Loucy (cell line): ENCODE results near the gene STN1.

Experiments used
- H2AFZ ChIP-seq: fragments of 200-600 bp; sonication (generic); 2 replicates; pipeline ENCODE4 v1.6.0; 2016; ENCODE audit warnings: antibody characterized with exemption, mild to moderate bottlenecking, low read length, moderate library complexity
- H3F3A ChIP-seq: fragments of 200-600 bp; 2 replicates; pipeline ENCODE4 v1.6.0; 2016; ENCODE audit warnings: antibody characterized with exemption, low read depth, mild to moderate bottlenecking
- H3K27me3 ChIP-seq: fragments of 200-600 bp; sonication (generic); 2 replicates; pipeline ENCODE4 v1.6.1; 2014; ENCODE audit warnings: low read length, mild to moderate bottlenecking; ENCODE audit not compliant: insufficient read depth, poor library complexity, severe bottlenecking
- H3K36me3 ChIP-seq: fragments of 200-600 bp; sonication (generic); 2 replicates; pipeline ENCODE4 v1.6.1; 2016; ENCODE audit warnings: low read length; ENCODE audit not compliant: insufficient read depth
- H3K4me1 ChIP-seq: fragments of 200-600 bp; sonication (generic); 2 replicates; pipeline ENCODE4 v1.5.1; 2014; ENCODE audit warnings: low read length, mild to moderate bottlenecking; ENCODE audit not compliant: insufficient read depth, poor library complexity, severe bottlenecking
- H3K4me2 ChIP-seq: fragments of 200-600 bp; sonication (generic); 2 replicates; pipeline ENCODE4 v1.6.0; 2014; ENCODE audit warnings: antibody characterized with exemption, low read length, low read depth, mild to moderate bottlenecking; ENCODE audit not compliant: poor library complexity, severe bottlenecking
- H3K4me3 ChIP-seq: fragments of 200-600 bp; sonication (generic); 2 replicates; pipeline ENCODE4 v1.5.1; 2014; ENCODE audit warnings: low read length, mild to moderate bottlenecking, mixed read lengths; ENCODE audit not compliant: poor library complexity, severe bottlenecking
- H3K79me2 ChIP-seq: fragments of 200-600 bp; sonication (generic); 2 replicates; pipeline ENCODE4 v1.6.1; 2014; ENCODE audit warnings: low read length; ENCODE audit not compliant: insufficient read depth
- H3K9ac ChIP-seq: fragments of 200-600 bp; sonication (generic); 2 replicates; pipeline ENCODE4 v1.6.0; 2014; ENCODE audit warnings: mild to moderate bottlenecking, low read depth, low read length, moderate library complexity; ENCODE audit not compliant: poor library complexity, severe bottlenecking
- H3K9me2 ChIP-seq: fragments of 200-600 bp; sonication (generic); replicated peaks from 2 replicates; pipeline ENCODE4 v1.6.1; 2016; ENCODE audit warnings: low read depth, low read length, mixed read lengths
- H3K9me3 ChIP-seq: fragments of 200-600 bp; sonication (generic); 2 replicates; pipeline ENCODE4 v1.6.1; 2014; ENCODE audit warnings: mild to moderate bottlenecking, antibody characterized with exemption, low read length, low read depth; ENCODE audit not compliant: insufficient read depth
- H4K20me1 ChIP-seq: fragments of 200-600 bp; sonication (generic); 2 replicates; pipeline ENCODE4 v1.6.0; 2014; ENCODE audit warnings: antibody characterized with exemption, low read length, mild to moderate bottlenecking; ENCODE audit not compliant: insufficient read depth, poor library complexity, severe bottlenecking
- CTCF ChIP-seq: fragments of 200-600 bp; sonication (generic); conservative IDR thresholded peaks from 2 replicates; pipeline ENCODE4 v1.5.1; 2014; ENCODE audit warnings: mild to moderate bottlenecking, antibody characterized with exemption, low read length
- EZH2phosphoT487 ChIP-seq: fragments of 200-600 bp; IDR thresholded peaks from 2 replicates; pipeline ENCODE4 v1.6.1; 2018; ENCODE audit warnings: antibody characterized with exemption, mild to moderate bottlenecking, moderate library complexity, borderline replicate concordance

Gene STN1

GRCh38 chr10:103889121-103889720 lies 28.8 kb downstream of the STN1 start:
- no peak overlapping the region for H3K4me3 ChIP-seq
- no peaks in the 10 kb centered on the region for H3F3A ChIP-seq
- H3K9me2 ChIP-seq = no peaks in the 10 kb centered on the region
- no peaks in the 10 kb centered on the region for H3K4me1 ChIP-seq
- no peak overlapping the region for H2AFZ ChIP-seq
- no peak overlapping the region for H3K4me2 ChIP-seq
- H3K9me3 ChIP-seq = no peaks in the 10 kb centered on the region
- H3K79me2 ChIP-seq = no peaks in the 10 kb centered on the region
- peaks cover 40% of the 10 kb centered on the region; the same call in 1 of the 2 replicates for H3K36me3 ChIP-seq
- no peaks in the 10 kb centered on the region for H3K27me3 ChIP-seq
- H3K9ac ChIP-seq = no peak overlapping the region
- H4K20me1 ChIP-seq = no peaks in the 10 kb centered on the region
- TF ChIP-seq EZH2phosphoT487 (no peak), CTCF (no peak)

- TF ChIP-seq CTCF (peak; percentile 98), EZH2phosphoT487 (no peak)
- Histone ChIP-seq H3K36me3 (peaks cover 43% of the 10 kb centered on the region; the same call in 1 of the 2 replicates), H3K9ac (no peak overlapping the region), H3K4me2 (no peak overlapping the region), H3K27me3 (no peaks in the 10 kb centered on the region), H3F3A (no peaks in the 10 kb centered on the region), H3K79me2 (no peaks in the 10 kb centered on the region), H3K4me3 (no peak overlapping the region), H3K9me3 (no peaks in the 10 kb centered on the region), H3K9me2 (no peaks in the 10 kb centered on the region), H4K20me1 (no peaks in the 10 kb centered on the region), H2AFZ (no peak overlapping the region), H3K4me1 (no peaks in the 10 kb centered on the region)
These were observed 29.7 kb downstream of the STN1 start for GRCh38 chr10:103888113-103888841.

GRCh38 chr10:103885617-103886016 lies 32.4 kb downstream of the STN1 start:
- Histone ChIP-seq H3K27me3 (no peaks in the 10 kb centered on the region), H2AFZ (no peak overlapping the region), H4K20me1 (no peaks in the 10 kb centered on the region), H3K4me2 (no peak overlapping the region), H3K9me3 (no peaks in the 10 kb centered on the region), H3K9me2 (no peaks in the 10 kb centered on the region), H3K4me1 (no peaks in the 10 kb centered on the region), H3F3A (no peaks in the 10 kb centered on the region), H3K9ac (no peak overlapping the region), H3K4me3 (no peak overlapping the region), H3K36me3 (peaks cover 54% of the 10 kb centered on the region; the same call in 1 of the 2 replicates), H3K79me2 (no peaks in the 10 kb centered on the region)
- no peak for TF ChIP-seq CTCF
- TF ChIP-seq EZH2phosphoT487 = no peak
